ENCODE data around the gene ATP5ME.
"Not testable (repeated sequence)": the region's sequence is repeated elsewhere in the genome, so short reads cannot be mapped to it uniquely, and the experiment has no call there.

The ATP5ME gene

GRCh38 chr4:704971-705277 is 30.8 kb upstream of the ATP5ME start:
- DNase-seq (ENCODE audit: low spot score) = no peak

- DNase-seq (ENCODE audit: low spot score) = no peak
These were observed 30.3 kb upstream of the ATP5ME start for GRCh38 chr4:704198-704891.

GRCh38 chr4:703336-704197 is 29.5 kb upstream of the ATP5ME start:
- DNase-seq (ENCODE audit: low spot score) = no peak

- no peak for DNase-seq (ENCODE audit: low spot score)
These were observed 28.6 kb upstream of the ATP5ME start for GRCh38 chr4:702618-703048.

GRCh38 chr4:700587-701264 is 26.6 kb upstream of the ATP5ME start:
- DNase-seq (ENCODE audit: low spot score) = no peak

GRCh38 chr4:699816-700580 is 25.9 kb upstream of the ATP5ME start:
- DNase-seq (ENCODE audit: low spot score) = no peak

- not testable (repeated sequence) for DNase-seq (ENCODE audit: low spot score)
These were observed 20.4 kb upstream of the ATP5ME start for GRCh38 chr4:694341-694940.

GRCh38 chr4:692771-693554 is 18.9 kb upstream of the ATP5ME start:
- no peak for DNase-seq (ENCODE audit: low spot score)

GRCh38 chr4:689723-690122 is 15.6 kb upstream of the ATP5ME start:
- no peak for DNase-seq (ENCODE audit: low spot score)

GRCh38 chr4:688854-689681 is 15.0 kb upstream of the ATP5ME start, which contains the start of gene SLC49A3:
TSS of gene SLC49A3 (minus strand) at chr4:689151. CDS start at chr4:689127, 24 bp downstream.
- no peak for DNase-seq (ENCODE audit: low spot score)

- no peak for DNase-seq (ENCODE audit: low spot score)
These were observed 14.1 kb upstream of the ATP5ME start for GRCh38 chr4:687971-688853.

GRCh38 chr4:687048-687970 is 13.2 kb upstream of the ATP5ME start:
- DNase-seq (ENCODE audit: low spot score) = peak; percentile 89

GRCh38 chr4:686413-687040 is 12.5 kb upstream of the ATP5ME start:
- DNase-seq (ENCODE audit: low spot score) = no peak

- no peak for DNase-seq (ENCODE audit: low spot score)
These were observed 11.8 kb upstream of the ATP5ME start for GRCh38 chr4:685679-686412.

GRCh38 chr4:684623-685327 is 10.7 kb upstream of the ATP5ME start:
- no peak for DNase-seq (ENCODE audit: low spot score)

Measured in kidney capillary endothelial cell (primary cell).